GM18873 (cell line): ENCODE results near the gene ATG5.
"Not testable (repeated sequence)": the region's sequence is repeated elsewhere in the genome, so short reads cannot be mapped to it uniquely, and the experiment has no call there.

ENCODE experiments used
- ATAC-seq: cut with Tn5 transposase; IDR thresholded peaks from one replicate; pipeline ENCODE4 v1.9.1; 2021; ENCODE audit warnings: mild to moderate bottlenecking, moderate library complexity, moderate number of reproducible peaks; ENCODE audit not compliant: unreplicated experiment, low FRiP score

ATG5 gene

DNA sequence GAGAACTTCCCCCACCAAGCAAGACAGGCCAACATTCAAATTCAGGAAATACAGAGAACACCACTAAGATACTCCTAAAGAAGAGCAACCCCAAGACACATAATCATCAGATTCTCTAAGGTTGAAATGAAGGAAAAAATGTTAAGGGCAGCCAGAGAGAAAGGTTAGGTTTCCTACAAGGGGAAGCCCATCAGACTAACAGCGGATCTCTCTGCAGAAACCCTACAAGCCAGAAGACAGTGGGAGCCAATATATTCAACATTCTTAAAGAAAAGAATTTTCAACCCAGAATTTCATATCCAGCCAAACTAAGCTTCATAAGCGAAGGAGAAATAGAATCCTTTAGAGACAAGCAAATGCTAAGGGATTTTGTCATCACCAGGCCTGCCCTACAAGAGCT is 61.1 kb downstream of the ATG5 start:
- ATAC-seq, result not testable (repeated sequence)

DNA sequence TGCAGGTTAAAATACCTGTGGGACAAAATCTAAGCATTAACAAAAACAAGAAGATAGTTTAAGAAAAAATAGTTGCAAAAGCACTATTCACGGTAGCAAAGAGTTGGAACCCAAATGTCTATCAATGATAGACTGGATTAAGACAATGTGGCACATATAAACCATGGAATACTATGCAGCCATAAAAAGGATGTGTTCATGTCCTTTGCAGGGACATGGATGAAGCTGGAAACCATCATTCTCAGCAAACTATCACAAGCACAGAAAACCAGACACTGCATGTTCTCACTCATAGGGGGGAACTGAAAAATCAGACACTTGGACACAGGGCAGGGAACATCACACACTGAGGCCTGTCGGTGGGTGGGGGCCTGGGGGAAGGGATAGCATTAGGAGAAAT is 65.8 kb downstream of the ATG5 start:
- not testable (repeated sequence) for ATAC-seq

DNA sequence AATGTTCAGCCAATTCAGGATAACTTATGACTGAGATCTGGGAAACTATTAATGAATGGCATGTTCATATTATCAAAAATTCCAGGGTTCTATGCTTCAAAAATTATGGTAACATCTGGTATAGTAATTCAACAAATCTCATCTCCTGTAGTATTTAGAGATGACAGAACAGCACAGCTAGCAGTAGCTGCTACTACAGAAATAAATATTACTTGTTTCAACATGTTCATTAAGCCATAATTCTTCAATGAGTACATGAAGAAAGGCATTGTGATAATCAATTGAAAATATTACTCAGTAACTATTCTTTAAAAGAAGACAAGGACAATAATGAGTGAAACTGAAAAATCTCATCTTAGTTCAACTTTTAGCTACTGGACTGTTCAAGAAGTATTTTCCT is 66.8 kb downstream of the ATG5 start:
- ATAC-seq, result no peak

GRCh38 chr6:106257195-106257594 is 68.4 kb downstream of the ATG5 start:
- ATAC-seq, result no peak

DNA sequence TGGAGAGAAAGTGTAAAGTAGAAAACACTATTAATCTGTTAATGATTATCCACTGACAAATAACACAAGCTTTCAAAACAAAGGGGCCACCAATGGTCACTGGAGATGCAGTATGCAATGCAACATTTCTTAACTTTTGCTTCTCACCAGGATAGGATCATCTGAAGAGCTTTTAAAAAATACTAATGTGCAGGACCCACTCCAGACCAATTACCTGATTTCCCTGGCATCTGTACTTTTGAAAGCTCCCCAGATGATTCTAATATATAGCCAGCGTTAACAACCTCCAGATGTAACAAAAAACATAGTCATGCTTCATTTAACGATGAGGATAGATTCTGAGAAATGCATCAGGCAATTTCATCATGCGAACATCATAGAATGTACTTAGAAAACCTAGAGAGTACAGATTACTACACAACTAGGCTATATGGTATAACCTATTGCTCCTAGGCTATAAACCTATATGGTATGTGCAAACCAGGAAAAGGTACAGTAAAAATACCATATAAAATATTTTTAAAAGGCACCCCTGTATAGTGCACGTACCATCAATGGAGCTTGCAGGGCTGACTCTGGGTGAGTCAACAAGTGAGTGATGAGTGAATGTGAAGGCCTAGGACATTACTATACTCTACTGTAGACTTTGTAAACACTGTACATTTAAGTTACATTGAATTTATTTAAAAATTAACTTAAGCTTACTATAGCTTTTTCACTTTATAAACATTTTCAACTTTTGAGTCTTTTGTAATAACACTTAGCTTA is 69.2 kb downstream of the ATG5 start:
- ATAC-seq, result no peak

DNA sequence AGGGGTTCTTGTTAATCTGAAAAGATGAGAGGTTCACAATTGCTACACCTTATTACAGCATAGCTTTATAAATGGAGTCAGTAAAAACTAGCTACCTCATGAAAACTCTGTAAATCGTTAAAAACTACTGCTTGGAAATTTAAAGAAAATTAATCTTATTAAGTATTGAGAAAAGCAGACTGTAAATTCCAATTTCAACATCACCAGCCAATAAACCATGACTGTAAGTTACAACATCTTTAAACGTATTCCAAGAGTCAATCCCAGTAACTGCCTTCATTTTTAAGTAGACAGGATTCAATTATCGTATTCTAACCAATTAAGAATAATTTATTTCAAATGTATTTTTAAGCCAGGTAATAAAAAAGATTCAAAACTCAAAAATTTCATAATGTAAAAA is 70.3 kb downstream of the ATG5 start:
- no peak for ATAC-seq

DNA sequence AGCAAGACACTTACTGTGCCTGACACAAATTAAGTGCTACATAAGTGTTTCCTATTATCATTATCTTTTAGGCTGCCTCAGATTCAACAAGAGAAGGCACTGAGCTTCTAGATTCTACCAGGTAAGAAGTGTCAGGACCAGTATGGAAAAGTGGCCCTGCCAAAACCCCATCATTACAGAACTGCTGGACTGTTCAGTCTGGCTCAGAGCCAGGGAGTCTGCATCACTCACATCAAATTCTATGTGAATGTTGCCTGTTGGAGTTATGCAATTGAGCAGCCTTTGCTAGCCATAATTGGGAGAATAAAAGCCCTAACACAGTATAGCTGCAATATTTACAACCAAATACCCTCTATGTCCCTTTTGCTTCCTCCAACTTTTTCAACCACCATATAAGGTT is 70.9 kb downstream of the ATG5 start:
- no peak for ATAC-seq

GRCh38 chr6:106253731-106254130 is 71.8 kb downstream of the ATG5 start:
- no peak for ATAC-seq

DNA sequence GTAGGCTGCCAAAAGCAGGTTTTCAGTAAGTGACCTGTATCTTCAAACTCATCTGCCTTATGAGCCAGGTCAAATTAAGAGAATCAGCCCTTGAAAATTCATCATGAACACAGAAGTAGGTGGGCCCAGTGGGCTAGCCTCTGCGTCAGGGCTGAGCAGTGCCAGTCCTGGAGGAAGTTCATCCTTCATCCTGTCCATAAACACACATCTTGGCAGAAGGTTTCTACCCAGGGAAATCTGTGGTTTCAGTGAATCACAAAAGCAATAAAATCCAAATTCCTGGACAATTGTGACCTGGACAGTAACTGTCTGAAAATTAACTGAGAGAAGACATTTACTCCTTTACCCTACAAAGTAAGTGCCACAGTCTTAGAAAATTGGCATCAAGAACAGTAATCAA is 72.4 kb downstream of the ATG5 start:
- no peak for ATAC-seq

GRCh38 chr6:106252687-106253086 is 72.9 kb downstream of the ATG5 start:
- no peak for ATAC-seq

DNA sequence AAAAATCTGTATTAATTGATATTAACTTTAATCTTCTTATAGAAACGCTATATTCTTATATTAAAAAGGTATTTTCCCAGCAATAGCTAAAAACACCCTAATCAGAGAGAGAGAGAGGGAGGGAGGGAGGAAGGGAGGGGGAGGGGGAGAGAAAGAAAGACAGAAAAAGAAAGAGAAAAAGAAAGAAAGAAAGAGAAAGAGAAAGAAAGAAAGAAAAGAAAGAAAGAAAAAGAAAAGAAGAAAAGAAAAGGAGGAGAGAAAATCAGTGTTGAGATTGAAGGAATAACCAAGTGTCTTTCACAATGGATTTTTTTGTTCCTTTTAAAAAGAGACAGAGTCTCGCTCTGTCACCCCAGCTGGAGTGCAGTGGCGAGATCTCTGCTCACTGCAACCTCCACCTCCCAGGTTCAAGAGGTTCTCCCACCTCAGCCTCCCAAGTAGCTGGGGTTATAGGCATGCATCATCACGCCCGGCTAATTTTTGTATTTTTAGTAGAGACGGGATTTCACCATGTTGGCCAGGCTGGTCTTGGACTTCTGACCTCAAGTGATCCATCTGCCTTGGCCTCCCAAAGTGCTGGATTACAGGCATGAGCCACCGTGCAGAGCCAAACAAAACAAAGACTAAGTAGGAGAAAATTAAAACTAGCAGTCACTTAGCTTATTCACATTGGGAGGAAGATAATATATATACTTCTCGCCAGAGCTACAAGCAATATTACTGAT is 73.9 kb downstream of the ATG5 start:
- ATAC-seq, result not testable (repeated sequence)

- no peak for ATAC-seq
Measured at GRCh38 chr6:106250953-106251352, 74.6 kb downstream of the ATG5 start.

DNA sequence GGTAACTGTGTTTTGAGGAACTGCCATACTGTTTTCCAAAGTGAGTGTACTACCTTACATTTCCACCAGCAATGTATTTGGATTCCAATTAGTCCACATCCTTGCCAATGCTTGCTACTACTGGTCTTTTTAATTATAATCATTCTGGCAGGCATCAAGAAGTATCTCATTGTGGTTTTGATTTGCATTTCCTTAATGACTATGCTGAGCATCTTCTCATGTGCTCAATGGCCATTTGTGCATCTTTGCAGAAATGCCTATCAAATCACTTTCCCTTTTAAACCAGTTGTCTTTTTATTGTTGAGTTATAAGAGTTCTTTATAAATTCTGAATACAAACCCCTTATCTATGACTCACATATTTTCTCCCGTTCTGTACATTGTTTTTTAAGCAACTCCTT is 75.9 kb downstream of the ATG5 start:
- ATAC-seq, result no peak

DNA sequence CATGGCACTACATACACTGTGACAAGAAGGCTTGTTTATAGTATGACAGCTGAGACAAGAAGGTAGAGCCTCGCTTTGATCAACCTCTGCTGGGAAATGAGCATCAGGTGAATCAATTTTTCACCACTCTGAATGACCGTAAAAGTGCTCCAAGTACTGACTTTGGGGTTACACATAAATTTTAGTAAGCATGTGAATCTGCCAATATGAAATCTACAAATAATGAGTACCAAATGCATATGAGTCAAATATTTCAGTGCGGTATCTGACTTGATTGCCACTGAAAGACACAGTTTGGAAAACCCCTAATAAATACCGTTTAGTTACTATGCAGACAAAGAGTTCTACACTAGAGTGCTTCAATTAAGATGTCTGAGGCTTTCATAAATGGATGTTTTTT is 77.8 kb downstream of the ATG5 start:
- peak; percentile 39 for ATAC-seq

DNA sequence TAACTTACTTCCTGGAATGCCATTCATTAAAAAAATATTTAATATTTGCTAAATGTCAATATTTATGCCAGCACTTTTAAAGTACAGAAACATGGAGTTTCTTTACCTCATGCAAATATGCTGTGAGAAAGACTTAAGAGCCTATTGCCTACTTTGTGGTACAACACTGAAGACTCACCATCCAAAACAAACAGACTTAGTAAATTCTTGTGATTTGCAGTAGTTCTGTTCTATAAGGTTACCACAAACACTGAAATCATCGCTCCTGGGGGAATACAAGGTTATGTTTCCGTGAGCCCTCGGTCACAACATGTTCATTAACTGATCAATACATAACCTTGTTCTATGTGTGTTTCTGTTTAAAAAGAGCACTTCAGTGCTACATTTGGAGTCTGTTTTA is 78.3 kb downstream of the ATG5 start:
- ATAC-seq, result peak; percentile 56

DNA sequence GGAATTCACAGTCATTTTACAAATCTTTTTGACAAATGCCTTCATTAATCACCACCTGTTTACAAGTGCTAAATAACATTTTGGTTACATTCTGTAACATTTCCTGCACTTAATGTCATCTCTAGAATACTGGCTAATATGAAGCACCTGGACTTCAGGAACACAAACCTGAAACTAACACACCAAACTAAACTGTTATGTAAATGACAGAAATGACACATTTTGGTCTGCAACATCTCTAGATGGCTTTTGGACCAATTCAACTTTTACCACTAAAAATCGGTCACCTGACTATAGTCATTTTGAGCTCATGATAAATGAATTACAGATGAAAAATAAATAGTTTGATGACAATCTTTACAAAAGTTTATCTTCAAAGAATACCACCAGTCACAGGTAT is 80.6 kb downstream of the ATG5 start:
- peak; percentile 65 for ATAC-seq

DNA sequence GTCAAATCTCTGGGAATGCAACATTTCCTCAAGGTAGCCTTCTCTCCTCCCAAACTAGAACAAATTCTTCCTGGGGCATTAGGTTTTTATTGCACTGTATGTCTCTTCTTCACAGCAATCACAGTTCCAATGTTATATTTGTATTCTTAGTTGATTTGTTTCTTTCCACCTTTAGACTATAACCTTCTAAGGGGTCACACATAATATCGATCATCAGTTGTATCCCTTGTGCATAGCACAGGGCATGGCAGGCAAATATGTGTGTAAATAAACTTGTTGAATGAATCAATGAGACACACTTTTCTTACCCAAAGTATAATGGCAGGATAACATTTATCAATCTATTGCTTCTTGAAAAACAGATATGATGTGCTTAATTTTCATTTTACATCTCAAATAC is 81.0 kb downstream of the ATG5 start:
- no peak for ATAC-seq

GRCh38 chr6:106243261-106243660 is 82.3 kb downstream of the ATG5 start:
- no peak for ATAC-seq

- no peak for ATAC-seq
Measured at GRCh38 chr6:106241498-106241897, 84.1 kb downstream of the ATG5 start.

GRCh38 chr6:106237286-106237685 is 88.3 kb downstream of the ATG5 start:
- ATAC-seq, result no peak

DNA sequence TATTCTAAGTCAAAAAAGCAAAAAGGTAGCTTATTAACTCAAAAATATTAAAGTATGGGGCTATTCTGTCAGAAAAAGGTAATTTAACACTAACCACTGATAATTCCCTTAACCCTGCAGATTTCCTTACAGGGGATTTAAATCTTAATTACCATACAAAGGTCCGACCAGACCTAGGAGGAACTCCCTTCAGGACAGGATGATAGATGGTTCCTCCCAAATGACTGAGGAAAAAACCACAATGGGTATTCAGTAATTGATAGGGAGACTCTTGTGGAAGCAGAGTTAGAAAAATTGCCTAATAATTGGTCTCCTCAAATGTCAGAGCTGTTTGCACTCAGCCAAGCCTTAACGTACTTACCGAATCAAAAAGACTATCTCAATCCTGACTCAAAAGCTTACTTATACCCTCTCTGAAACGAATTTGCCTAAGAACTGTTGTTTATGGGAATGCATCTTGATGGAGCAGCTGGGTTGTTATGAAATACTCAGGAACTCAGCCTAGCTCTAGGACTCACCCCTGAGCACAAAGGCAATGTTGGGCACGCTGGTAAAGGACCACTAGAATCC is 95.6 kb downstream of the ATG5 start:
- not testable (repeated sequence) for ATAC-seq
